Forelimb muscle (tissue), 1 donor: ENCODE results near the gene ZNF343. TPM values are rescaled to one million over a fixed set of nuclear protein-coding genes. Genes with fewer than 3 reads are reported as not detected.
"Not testable (repeated sequence)": the region's sequence is repeated elsewhere in the genome, so short reads cannot be mapped to it uniquely, and the experiment has no call there.

ENCODE experiments used
- DNase-seq: peaks from one replicate; pipeline ENCODE4 v3.0.0-alpha.2; 2013; ENCODE audit warnings: low read depth
- polyA plus RNA-seq: library from polyadenylated mRNA; unstranded; fragments of 120-200 nt; gene quantifications from one replicate; pipeline ENCODE4 v1.2.1, GENCODE V29; 2013; ENCODE audit not compliant: insufficient read length

Gene ZNF343
- polyA plus RNA-seq, 1 donor = 10.5 TPM

DNA sequence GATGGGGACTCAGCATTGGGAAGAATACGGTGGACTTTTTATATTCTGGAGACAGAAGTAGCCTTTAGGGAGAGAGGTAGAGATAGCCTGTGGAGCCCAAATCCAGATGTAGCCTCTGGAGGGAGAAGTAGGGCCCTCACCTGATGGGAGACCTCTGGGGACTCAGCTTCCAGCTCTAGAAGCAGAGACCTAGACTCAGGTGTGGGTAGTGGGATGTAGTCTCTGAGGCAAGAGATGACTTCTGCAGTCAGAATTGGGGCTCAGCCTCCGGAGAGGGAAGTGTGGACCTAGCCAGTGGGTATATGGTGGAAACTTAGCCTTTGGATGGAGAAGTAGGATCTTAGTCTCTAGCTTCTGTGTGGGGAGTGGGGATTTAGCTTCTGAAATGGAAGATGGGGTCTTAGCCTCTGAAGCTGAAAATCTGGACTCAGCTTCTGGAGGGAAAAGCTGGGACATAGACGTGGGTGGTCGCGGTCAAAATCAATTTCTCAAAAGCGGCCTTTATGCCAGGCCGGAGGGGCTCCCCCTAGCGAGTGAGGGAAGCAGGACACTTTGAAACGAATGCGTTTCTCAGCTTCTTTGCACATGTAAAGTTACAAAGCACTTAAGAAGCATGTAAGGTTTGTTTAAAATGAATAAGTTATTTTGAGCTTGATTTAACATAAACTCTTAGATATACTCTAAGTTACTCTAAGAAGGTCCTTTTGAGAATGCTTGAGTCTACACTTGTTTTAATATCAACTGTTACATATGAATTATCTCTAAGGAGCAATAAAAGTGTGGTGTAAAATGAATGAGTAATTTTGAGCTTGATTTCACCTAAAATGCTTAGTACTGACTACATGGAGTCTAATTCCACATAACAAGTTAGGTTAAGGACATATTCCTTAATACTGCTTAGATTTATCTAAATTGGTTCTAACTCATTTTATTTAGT, 12.9 kb upstream of the ZNF343 start:
- DNase-seq = no peak

DNA sequence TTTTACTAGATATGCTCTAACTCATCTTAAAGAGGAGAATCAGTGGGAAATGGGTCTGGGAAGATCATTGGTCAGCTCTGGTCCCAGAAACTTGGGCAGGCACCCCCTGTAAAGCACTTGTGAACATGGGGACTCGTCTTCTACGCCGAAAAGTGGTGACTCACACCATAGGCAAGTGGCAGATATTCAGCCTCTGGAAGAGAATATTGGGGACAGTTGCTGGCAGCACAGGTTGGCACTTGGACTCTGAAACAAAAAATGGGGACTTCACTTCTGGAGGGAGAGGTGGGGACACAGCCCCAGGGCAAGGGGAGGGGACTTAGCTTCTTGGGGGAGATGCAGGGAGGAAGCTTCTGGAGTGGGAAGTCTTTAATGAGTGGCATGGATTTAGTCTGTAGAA, 11.9 kb upstream of the ZNF343 start:
- DNase-seq = no peak

DNA sequence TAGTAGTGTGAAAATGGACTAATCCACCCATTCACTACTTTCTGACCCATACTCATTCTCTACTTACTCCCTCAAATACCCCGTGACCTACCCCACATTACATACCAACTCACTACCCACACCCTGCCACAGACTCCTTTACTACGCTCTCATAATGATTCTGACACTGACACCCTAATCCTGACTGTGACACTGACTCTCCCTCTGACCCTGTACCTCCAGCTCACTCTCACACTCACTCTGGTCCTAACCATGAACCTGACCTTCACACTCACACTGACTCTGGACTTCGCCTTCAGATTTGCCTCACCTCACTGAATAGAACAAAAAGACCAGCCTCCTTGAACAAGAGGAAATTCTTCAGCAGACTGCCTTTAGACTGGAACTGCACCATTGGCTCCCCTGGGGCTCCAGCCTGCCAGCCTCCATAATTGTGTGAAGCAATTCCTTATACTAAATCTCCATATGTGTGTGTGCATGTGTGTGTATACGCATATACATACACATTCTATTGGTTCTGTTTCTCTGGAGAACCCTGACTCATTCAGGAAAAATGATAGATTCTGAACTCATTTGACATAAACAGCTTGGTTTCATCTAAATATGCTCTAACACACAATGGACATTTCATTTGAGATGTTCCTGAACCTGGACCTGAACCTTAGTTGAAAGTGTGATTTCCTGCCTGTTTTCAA, 10.5 kb upstream of the ZNF343 start:
- no peak for DNase-seq

DNA sequence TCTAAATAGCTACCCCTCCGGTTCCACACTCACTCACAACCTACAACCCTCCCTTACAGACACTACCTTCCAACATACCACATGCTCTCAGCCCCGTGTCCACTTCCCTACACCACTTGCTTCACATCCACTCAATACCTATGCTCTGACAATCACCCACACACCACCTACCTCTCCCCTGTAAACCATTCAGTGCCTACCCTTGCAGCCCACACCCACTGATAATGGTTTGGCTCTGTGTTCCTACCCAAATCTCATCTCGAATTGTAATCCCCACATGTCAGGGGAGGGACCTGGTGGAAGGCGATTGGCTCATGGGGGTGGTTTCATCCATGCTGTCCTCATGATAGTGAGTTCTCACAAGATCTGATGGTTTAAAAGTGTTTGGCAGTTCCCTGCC, 9.8 kb upstream of the ZNF343 start:
- no peak for DNase-seq

DNA sequence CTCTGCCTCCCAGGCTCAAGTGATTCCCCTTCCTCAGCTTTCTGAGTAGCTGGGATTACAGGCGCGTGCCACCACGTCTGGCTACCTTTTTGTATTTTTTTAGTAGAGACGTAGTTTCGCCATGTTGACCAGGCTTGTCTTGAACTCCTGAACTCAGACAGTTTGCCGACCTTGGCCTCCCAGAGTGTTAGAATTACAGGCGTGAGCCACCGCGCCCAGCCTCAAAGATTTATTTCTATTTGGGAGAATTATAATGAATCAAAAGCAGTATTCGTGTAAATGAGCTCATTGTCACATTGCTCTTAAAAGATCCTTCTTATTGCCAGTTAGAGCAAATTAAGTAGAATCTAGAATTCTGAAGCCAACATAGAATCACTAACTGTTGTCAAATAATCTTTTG, 9.4 kb upstream of the ZNF343 start:
- DNase-seq = no peak

DNA sequence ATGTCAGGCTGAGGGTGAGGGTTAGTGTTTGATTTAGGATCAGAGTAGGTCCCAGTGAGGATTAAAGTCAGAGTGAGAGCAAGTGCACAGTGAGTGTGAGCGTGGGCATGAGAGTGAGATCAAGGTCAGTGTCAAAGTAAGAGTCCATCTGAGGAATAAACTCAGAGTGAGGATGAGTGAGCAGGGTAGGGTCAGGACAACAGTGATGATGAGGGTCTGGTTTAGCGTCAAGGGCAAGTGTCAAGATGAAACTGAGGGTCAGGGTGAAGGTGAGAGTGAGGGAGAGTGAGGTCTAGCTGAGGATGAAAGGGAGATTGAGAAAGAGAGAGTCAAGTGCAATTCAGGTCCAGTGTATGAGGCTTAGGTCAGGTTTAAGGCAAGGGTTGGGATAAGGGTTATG, 7.7 kb upstream of the ZNF343 start:
- DNase-seq = no peak

DNA sequence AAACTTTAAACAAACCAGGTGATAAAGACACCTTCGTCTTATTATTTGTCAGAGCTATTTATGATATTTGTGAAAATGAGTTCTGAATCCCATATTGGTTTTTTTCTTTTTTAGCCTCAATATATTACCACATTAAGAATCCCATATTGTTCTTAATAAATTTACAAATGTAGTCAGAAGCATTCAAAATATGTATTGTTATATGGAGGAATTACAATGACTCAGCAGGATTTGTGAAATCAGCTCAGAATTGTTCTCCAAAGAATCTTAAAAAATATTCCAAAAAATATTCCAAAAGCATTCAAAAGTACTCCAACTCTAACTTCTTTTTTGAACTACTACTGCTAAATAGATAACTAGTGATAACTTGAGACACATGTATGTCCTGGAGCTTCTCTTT, 6.5 kb upstream of the ZNF343 start:
- no peak for DNase-seq

DNA sequence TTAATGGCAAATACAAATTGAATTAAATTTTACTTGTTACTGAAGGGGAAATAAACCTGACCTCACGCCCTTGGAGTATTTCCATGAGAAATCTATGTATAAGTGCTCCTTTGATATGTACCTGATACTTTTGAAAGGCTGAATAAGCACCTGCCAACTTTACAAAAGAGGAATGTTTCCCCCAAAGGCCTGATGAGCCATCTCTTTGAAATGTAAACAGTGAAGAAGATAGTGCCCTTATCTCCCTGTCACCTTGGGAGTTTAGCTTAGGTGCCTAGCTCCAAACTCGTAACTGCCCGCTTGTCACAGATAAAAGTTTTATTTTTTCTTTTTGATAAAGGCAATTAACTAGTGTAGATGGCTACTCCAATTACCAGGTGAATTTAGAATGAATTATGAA, 1.1 kb upstream of the ZNF343 start:
- no peak for DNase-seq

DNA sequence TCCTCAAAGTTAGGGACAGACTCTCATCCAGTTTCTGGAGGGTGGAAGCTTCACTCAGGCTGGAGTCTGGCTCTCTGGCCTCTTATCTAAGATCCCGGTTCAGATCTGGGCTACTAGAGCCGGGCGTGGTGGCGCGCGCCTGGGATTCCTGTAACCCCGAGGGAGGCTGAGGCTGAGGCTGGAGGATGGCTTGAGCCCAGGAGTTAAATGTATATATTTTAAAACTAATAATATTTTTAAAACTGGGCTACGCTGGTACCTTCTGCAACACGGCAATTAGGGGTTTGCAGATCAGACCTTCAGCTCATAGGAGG, 710 bp upstream of the ZNF343 start:
- DNase-seq = no peak

DNA sequence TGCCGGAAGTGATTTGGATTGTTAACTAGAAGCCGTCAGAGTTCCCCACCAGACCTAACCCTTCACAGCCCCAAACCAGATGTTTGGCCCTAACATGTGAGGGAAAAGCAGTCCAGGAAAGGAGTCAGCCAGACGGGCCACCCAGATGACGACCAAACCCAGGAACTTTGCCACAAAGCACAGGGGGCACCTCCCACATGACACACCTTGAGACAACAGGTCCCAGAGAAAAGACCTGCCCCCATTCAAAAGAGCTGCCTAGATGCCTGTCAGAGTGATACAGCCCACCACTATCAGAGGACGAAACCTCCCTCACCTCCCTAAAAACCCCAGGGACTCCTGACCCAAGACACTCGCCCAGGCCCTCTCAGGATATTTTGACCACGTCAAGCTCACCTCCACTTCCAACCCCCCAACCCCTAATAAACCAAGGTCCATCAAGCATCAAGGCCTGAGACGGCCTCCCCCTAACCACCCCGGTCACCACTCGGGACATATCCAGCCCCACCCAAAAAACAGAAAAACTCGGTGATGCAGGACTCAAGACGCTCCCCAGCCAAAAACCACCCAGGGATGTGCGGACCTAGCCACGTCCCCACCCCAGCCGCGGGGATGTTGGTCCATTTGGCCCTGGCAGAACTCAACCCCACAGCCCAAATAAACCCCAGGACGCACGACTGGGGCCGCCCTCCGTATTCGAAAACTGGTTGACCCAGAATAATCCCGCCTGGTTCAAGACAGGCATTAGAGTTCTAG, 662 bp downstream of the ZNF343 start:
- DNase-seq = no peak

DNA sequence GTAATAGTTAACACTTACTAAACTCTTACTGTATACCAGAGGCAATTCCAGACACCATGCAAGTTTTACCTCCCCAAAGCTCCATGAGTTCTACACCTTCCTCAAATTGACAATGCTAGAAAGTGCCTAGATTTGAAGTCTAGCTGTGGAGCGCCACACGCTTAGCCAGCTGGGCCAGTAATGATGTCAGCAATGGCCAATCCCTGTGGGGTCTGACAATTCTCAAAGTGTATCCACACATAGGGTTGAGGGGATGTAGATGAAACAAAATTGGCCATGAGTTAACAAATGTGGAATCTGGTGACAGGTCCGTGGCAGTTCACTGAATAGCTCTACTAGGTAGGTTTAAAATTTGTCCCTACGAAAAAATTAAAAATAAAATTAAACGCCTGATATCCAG, 1.3 kb downstream of the ZNF343 start:
- DNase-seq = no peak

DNA sequence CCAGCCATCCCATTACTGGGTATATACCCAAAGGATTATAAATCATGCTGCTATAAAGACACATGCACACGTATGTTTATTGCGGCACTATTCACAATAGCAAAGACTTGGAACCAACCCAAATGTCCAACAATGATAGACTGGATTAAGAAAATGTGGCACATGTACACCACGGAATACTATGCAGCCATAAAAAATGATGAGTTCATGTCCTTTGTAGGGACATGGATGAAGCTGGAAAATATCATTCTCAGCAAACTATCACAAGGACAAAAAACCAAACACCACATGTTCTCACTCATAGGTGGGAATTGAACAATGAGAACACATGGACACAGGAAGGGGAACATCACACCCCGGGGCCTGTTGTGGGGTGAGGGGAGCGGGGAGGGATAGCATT, 2.3 kb downstream of the ZNF343 start:
- not testable (repeated sequence) for DNase-seq

DNA sequence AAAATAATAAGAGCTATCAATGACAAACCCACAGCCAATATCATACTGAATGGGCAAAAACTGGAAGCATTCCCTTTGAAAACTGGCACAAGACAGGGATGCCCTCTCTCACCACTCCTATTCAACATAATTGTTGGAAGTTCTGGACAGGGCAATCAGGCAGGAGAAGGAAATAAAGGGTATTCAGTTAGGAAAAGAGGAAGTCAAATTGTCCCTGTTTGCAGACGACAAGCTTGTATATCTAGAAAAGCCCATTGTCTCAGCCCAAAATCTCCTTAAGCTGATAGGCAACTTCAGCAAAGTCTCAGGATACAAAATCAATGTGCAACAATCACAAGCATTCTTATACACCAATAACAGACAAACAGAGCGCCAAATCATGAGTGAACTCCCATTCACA, 3.9 kb downstream of the ZNF343 start:
- DNase-seq = not testable (repeated sequence)

DNA sequence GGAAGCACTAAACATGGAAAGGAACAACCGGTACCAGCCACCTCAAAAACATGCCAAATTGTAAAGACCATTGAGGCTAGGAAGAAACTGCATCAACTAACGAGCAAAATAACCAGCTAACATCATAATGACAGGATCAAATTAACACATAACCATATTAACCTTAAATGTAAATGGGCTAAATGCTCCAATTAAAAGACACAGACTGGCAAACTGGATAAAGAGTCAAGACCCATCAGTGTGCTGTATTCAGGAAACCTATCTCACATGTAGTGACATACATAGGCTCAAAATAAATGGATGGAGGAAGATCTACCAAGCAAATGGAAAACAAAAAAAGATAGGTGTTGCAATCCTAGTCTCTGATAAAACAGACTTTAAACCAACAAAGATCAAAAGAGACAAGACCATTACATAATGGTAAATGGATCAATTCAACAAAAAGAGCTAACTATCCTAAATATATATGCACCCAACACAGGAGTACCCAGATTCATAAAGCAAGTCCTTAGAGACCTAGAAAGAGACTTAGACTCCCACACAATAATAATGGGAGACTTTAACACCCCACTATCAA, 5.8 kb downstream of the ZNF343 start:
- DNase-seq = not testable (repeated sequence)

DNA sequence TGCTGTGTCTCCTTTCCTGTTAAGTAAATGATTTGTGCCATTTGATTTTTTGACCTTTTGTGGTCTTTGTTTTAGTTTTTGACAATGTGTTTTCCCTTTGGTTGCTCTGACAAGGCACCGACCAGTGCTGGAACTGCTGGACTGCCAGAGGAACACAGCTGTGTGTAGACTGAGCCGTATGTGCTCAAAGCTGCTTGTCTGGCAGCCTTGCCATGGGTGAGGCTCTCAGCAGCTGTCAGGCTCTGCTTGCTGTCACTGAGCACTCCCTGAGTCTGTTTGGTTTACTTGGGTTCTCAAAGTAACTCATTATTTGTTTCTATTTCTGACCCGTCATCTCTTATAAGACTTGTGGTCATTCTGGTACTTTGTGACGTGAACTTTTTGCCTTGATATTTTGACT, 23.1 kb downstream of the ZNF343 start:
- DNase-seq = no peak

DNA sequence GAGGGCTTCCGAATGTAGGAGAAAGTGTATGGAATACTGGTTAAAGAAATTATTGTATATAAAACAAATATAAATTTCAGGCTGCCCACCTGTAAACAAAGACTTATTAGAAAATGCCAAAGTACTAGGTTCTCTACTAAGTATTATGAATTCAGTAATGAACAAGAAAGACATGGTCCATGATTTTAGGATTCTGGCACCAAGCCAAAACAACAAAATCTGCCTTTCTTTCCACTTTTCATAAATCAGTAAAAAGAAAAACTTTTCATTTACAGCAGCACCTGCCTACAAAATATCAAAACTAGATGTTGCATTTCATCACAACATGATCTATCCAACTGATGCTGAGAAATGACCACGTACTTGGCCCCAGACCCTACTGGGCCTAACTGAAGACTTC, 23.6 kb downstream of the ZNF343 start:
- no peak for DNase-seq

DNA sequence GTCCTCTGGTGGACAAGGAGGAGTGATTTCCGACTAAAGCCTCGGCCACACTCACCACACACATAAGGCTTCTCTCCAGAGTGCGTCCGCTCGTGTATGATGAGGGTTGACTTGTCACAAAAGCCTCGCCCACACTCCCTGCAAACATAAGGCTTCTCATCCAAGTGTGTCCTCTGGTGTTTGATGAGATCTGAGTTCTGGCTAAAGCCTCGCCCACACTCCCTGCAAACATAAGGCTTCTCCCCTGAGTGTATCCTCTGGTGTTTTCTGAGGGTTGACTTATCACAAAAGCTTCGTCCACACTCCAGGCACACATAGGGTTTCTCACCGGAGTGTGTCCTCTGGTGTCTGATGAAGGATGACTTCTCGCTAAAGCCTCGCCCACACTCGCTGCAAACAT, 25.2 kb downstream of the ZNF343 start:
- no peak for DNase-seq

DNA sequence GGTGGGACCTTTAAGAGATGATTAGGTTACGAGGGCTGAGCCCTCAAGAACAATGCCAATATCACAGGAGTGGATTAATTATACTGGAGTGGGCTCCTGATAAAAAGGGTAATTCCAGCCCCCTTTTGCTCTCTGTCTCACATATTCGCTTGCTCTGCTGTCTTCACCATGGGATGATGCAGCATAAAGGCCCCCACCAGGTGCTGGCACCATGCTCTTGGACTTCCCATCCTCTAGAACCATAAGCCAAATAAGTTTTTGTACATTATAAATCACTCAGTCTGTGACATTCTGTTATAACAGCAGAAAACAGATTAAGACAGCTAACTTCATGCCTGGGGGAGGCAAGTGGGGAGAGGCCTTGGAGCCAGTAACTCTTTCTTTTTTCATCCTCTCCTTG, 28.3 kb downstream of the ZNF343 start:
- no peak for DNase-seq

DNA sequence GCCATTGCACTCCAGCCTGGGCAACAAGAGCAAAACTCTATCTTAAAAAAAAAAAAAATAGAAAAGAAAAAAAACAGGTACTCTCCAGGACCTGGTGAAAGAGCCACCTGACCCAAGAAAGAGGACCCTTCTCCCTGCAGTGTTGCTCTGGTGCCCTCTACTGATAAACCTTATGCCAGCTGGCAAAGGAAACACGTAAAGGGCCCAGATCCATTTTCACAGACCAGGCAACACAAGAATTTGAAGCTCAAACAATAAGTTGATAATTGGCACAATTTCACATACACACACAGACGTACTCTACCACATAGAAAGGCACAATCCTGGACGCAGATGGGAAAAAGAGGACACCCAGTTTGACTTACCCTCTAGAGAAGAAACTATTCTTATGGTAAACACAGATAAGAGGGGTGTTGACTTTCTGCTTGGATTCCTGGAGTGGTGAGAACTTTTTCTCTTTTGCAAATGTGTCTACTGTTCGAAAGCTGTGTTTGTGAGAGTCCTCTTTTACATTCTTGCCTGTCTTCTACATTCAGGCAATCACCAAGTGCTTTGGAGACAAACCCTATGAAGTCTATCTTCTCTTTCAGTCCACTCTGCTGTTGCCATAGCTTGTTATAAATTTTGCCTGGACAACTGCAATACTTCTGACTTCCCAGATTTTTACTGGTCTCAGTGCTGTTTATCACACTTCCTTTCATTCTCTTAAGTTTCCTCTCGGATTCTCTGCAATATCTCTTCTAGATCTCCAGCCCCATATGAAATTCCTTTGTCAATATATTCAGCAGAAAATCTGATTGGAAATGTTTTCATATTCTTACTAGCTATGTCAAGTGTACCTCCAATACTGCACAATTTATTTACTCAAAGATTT, 31.7 kb downstream of the ZNF343 start:
- no peak for DNase-seq

DNA sequence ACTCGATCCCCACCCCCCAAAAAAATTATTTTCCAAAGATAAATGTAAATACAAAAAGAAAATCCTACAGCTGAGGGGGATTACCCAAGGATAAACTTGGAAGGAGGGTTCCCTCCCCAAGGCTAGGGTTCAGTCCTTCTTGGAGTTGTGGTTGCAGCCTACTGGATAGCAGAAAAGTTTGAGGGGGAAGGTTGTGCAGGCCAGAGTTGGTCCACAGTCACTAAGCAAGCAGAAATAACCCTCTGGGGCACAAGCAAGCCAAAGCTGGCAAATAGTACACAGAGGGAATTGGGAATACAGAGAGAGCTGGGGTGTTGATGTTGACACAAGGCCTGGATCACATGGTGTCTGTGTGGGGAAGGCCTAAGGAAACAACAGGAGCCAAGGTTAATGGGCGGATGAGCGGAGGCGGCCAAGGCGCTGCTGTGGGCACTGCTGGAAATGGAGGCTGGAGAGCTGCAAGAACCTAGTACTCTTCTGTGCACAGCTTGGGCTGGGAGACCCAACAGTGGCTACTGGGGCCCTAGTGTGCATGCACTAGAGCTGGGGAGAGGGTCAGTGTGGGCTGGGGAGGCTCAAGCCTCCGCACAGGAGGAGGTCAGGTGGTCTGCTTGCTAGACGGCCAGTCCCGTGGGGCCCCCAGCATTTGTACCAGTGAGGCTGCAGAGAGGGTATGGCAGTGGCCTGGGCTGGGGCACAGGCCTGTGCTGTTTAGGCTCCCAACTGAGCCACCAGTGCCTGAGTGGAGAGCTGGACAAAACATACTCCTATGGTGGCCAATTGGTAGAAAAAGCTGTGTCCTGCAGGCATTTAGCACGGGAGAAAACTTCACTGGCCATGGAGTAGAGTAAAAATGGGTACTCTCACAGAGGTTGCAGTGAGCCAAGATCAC, 32.6 kb downstream of the ZNF343 start:
- no peak for DNase-seq
